HG03135 (cell line): ENCODE measurements around the gene DLG1.
"Not testable (repeated sequence)": the region's sequence is repeated elsewhere in the genome, so short reads cannot be mapped to it uniquely, and the experiment has no call there.

Experiments
- ATAC-seq: cut with Tn5 transposase; IDR thresholded peaks from one replicate; pipeline ENCODE4 v1.9.1; 2021; ENCODE audit warnings: mild to moderate bottlenecking, moderate library complexity; ENCODE audit not compliant: unreplicated experiment

The DLG1 gene

DNA sequence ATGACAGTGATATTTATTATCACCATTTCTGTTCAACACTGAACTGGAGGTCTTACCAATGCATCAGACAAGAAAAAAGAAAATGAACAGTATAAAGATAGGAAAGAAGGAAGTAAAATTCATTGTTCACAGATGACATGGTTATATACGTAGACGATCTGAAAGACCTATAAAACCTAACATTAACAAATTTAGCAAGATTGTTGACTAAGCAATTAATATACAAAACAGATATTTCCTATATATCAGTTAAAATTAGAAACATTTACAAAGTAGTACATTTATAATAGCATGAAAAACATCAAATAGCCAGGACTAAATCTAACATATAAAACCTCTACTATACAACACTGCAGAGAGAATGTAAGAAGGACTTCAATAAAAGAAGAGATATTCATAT, 176.0 kb downstream of the DLG1 start:
- ATAC-seq, result no peak

DNA sequence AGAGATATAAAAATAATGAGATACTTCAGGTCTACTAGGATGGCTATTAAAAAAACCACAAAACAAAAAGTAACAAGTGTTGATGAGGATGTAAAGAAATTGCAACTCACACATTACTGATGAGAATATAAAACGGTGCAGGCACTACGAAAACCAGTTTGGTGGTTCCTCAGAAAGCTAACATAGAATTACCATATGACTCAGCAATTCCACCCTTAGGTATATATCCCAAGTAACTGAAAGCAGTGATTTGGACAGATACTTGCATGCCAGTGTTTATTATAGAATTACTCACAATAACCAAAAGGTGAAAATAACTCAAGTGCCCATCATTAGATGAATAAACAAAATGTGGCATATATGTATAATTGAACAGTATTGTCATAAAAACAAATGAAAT, 181.3 kb downstream of the DLG1 start:
- ATAC-seq, result no peak

DNA sequence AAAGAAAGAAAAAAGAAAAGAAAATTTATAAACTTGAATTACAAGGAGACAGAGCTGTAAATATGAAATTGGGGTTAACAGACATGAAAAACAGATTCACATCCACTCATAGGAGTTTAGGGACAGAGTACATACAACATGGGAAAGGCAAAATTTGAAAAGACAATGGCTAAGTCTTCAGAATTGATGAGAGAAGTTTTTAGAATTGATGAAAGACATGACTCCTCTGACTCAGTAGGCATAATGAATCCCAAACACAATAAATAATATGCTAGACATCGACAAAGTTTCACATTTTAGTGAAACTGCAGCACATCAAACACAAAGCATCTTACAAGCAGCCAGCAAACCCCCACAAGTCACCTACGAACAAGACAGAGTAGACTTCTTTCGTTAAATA, 184.4 kb downstream of the DLG1 start:
- ATAC-seq, result no peak

DNA sequence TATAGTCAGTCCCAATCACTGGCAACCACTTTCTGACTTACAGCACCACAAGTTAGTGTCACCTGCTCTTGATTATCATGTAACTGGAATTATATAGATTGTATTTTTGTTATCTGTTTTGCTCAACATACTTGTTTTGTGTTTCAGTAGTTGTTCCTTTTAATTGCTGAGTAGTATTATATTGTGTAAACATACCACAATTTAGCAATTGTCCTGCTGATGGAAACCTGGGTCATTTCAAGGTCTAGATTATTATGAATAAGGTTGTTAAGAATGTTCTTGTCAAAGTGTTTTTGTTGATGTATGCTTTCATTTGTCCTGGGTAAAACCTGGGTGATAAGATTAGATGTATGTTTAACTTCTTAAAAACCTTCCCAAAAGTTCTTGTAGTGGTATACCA, 186.7 kb downstream of the DLG1 start:
- no peak for ATAC-seq

DNA sequence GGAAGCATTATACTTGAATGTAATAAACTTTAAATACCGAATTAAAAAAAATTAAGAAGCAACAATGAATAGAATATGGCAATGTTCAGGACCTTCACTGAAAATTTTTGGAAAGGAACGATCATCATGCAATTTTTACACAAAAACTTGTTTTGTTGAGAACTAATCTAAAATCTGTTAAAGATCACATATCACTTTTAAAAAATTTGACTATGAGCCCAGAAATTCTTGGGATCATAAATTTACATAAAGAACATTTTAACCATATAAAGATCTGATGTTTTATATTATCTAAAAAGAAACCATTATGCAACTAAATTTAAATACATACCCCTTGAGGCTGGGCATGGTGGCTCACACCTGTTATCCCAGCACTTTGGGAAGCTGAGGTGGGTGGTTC, 192.6 kb downstream of the DLG1 start:
- no peak for ATAC-seq

DNA sequence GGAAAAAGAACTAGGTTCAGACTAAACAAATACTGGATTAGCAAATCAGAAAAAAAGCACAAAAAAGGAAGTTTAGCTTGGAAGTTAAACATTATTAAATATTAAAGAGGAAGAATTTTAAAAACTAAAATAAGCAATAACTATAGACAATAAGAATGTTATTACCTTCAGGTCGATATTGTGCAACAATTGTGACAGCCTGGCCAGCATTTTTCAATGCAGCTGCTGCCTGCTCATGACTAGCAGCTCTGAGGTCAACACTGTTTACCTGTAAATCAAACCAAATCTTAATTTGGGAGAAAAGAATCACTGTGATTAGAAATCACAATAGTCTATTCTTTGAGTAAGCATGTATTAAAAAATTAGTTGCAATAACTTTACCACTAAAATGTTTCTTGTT, 193.7 kb downstream of the DLG1 start:
- no peak for ATAC-seq

DNA sequence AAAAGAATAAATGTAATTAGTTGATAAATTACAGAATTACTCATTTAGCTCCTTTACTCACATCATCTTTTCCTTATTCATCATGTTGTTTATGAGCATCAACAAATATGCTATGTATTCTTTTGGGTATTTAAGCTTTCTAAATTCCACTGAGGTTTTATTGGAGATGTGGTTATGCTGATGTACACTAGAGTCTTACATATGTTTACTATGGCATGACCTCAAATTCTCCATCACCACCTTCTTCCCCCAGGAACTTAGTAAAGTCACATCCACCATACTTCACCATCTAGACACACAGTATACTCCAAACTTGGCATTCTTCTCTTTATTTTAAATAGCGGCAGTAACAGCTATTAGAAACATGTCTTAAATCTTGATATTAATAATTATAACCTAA, 194.6 kb downstream of the DLG1 start:
- ATAC-seq, result no peak

DNA sequence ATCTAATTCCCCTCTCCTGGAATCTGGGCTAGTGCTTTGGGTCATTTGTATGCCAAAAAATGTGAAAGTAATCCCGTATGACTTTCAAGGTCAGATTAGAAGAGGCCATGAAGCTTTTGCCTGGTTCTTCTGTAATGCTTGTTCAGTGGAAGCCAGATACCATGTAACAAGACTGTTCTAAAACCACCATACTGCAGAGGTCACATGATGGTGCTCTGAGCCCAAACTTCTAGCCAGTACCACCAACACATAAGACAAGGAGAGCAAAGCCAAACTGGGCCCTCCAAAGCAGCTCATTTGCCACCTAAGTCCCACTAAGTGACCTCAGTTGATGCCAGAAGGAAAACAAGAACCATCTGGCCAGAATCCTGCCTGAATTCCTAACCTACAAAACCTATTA, 204.5 kb downstream of the DLG1 start:
- ATAC-seq, result no peak

DNA sequence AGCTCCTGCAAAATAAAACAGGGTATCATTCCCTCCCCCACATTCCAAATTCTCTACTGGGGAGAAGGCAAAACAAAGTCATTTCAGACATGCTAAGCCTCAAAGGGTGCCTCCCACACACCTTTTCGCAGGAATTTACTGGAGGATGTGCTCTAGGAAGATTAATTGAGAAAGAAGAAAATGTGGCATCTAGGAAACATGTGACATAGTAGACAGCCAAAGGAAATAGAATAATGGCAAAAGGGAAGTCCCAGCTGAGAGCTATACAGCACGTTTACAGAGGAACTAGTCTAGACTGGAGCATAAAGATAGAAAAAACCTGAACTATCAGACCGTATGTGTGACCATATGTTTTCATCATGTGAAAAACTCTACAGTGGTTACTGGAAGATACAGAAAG, 210.0 kb downstream of the DLG1 start:
- no peak for ATAC-seq

DNA sequence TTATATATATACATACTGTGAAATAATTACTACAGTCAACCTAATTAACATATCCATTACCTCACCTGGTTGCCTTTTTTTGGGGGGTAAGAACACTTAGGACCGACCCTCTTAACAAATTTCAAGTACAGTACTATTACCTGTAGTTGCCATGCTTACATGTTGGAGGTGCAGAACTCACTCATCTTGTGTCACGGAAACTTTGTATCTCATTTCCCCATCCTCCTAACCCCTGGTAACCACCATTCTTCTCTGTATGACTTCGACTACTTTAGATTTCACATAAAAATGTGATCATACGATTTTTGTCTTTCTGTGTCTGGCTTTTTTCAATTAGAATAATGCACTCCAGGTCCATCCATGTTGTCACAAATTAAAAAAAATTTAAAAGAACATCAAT, 213.3 kb downstream of the DLG1 start:
- no peak for ATAC-seq

DNA sequence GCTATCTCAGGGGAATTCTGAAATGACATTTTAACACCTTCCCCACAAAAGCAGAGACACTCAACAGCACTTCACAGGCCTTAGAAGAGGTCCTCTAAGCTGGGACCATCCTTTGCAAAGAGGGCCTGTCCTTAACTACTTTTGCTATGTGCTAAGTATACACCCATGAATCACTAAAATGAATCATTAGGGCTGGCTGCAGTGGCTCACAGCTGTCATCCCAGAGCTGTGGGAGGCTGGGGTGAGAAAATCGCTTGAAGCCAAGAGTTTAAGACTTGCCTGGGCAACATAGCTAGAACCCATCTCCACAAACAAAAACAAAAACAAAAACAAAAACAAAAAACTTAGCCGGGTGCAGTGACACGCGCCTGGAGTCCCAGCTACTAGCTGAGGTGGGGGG, 214.9 kb downstream of the DLG1 start:
- ATAC-seq, result no peak

DNA sequence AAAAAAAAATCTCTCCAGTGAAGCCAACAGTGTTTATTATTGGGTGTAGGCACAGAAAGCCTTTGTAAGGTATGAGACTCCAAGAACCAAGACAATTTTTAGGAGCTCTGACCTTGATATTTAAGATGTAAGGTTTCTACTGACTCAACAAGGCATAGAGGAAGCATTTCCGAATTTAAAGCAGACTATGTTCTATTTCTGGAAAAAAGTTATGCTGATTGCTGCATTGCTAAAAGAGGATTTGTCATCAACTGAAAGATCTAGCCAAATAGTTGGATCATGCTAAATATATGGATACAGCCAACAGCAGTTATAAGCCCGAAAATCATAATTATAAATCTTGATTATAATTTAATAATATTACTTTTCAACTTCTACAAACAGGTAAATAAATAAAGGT, 215.5 kb downstream of the DLG1 start:
- ATAC-seq, result no peak

DNA sequence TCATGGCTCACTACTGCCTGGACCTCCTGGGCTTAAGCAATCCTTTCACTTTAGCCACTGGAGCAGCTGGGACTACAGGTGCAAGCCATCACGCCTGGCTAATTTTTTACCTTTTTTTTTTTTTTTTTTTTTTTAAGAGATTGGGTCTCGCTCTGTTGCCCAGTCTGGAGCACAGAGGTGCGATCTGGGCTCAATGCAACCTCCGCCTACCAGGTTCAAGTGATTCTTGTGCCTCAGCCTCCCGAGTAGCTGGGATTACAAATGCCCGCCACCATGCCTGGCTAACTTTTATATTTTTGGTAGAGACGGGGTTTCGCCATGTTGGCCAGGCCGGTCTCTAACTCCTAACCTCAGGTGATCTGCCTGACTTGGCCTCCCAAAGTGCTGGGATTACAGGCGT, 218.1 kb downstream of the DLG1 start:
- no peak for ATAC-seq

DNA sequence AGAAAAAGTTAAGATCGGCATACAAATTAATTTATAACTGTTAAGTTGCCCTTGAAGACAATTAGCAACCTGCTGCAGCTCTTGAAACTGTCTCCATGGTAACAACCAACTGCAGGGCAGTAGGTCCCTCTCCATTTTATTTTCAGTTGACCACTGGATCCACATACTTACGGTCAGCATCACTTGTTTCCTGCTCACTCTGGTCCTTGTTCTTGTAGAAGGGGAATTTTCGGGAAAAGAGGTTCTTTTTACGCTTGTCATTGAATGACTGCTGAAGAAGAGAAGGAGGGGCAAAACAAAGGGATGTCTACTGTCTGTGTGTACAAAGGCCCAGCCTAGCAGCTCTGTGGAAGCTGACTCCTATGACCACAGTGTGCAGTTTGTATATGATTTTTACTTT, 222.0 kb downstream of the DLG1 start:
- ATAC-seq, result no peak

DNA sequence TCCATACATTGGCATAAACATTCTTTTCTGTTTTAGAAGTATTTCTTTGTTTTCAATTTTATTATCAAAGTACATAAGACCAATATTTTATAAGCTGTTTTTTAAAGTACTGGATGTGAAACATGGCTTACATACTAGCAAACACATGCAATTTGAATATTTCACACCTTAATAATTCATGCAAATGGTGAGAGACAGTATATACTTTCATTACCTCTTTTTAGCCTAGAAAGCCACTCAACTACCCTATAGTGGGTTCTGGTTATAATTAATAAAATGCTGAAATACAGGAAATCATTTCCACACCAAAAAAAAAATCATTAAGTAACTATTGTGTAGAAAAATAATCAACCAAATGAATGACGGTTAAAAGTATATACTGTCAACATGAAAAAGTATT, 230.3 kb downstream of the DLG1 start:
- ATAC-seq, result no peak

DNA sequence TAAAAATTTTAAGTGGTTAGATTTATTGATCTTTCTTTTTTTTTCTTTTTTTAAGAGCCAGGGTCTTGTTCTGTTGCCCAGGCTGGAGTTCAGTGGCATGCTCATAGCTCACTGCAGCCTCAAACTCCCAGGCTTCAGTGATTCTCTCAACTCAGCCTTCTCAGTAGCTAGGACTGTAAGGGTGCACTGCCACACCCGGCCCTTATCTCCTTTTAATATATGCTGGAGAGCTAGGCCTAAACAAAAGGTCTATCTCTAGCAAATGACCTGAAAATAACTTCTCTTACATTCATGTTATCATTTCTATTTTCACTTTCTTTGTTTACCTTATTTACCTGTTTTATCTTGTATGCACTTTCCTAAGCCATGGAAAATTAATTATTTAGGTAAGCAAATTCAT, 233.6 kb downstream of the DLG1 start:
- ATAC-seq, result no peak

DNA sequence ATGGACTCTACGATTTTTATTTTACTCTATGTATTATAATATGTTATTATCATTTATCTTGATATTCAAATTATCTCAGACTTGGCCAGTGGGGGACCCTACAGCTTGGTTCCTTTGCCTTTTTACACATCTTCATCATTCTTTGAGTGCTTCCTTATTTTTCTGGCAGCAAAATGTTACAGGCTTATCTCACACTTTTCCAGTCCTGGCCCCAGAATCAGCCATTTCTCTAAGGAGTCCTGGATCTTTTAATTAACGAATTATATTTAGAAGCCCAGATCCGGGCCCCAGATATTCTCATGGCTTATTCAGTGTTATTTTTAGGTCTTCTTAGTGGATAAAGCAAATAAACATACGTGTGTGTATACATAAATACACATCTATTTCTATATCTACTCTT, 236.0 kb downstream of the DLG1 start:
- ATAC-seq, result no peak

DNA sequence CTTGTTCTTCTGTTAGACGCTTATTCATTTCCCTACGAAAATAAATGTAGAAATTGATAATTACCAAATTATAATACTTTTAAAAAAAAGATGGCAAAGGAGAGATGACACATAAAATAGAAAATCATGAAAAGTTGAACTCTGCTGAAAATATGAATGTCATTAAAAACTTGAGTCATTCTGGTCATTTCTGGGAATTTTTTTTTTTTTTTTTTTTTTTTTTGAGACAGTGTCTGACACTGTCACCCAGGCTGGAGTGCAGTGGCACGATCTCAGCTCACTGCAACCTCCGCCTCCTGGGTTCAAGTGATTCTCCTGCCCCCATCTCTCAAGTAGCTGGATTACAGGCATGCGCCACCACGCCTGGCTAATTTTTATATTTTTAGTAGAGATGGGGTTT, 246.8 kb downstream of the DLG1 start:
- not testable (repeated sequence) for ATAC-seq

DNA sequence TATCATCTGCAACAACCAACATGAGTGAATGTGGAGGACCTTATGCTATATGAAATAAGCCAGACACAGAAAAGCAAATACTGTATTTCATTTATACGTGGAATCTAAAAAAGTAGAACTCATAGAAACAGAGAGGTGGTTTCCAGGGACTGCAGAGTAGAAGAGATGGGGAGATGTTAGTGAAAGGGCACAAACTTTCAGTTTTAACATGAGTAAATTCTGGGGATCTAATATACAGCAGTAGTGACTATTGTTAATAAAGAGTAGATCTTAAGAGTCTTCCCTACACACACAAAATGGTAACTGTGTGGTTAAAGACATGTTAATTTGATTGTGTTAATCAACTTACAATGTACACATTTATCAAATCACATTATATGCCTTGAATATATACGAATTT, 247.9 kb downstream of the DLG1 start:
- ATAC-seq, result no peak

DNA sequence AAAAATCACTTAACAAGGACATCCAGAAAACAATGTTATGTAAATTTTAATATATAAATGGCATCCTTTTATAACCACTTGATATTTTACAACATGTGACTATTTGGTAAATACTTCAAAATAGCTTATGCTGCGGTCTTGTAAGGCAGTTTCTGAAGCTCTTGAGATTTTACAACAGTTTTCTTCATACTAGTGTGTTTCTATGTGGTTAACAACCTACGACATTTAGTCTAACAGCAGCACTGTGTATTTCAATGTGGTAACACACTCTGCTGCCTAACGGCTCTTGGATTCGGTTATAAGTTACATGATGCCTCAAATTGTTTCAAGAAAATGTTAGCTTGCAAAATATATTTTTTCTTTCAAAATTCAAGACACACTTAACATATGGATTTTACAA, 255.9 kb downstream of the DLG1 start:
- no peak for ATAC-seq

DNA sequence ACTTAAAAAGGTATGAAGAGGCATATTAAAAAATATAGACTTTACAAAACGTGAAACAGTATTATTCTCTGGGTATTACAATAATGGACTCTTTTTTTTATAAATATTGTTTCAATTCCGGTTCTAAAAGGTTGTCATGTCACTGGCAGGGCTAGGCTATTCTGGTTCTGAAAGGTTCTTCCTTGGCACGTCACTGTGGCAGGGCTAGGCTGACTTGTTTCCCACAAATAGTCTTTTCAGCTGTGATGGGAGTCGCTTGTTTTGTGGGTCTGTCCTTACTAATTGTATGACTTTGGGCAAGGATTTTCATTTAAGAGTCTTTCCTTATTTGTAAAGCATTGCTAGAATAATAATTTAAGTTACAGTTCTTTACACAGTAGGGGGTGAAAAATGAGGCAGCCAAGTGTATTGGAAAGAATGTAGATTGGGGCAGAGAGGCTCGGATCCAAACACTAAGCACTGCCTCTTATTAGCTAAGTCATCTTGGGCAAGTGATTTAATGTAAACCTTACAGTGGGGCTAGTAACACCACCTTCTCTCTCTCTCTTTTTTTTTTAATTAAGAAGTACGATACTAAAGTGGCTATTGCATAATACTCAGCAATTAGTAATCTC, 256.4 kb downstream of the DLG1 start:
- ATAC-seq, result no peak

DNA sequence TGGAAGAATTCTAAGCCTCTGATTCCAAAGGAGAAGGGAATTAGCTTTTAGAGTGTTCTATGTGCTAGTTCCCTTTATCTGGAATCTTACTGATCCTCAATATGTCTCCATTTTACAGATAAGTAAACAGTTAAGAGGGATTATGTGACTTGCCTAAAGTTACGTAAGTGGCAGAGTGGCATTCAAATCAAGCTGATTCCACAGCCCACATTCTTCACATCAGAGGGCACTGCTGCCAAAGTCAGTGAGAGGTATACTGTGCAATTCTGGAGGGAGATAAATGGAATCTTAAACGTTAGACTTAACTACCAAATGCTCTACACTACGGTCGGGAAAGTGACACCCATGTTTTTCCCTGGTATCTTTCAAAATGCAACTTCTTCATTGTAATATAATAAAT, 257.8 kb downstream of the DLG1 start:
- no peak for ATAC-seq

DNA sequence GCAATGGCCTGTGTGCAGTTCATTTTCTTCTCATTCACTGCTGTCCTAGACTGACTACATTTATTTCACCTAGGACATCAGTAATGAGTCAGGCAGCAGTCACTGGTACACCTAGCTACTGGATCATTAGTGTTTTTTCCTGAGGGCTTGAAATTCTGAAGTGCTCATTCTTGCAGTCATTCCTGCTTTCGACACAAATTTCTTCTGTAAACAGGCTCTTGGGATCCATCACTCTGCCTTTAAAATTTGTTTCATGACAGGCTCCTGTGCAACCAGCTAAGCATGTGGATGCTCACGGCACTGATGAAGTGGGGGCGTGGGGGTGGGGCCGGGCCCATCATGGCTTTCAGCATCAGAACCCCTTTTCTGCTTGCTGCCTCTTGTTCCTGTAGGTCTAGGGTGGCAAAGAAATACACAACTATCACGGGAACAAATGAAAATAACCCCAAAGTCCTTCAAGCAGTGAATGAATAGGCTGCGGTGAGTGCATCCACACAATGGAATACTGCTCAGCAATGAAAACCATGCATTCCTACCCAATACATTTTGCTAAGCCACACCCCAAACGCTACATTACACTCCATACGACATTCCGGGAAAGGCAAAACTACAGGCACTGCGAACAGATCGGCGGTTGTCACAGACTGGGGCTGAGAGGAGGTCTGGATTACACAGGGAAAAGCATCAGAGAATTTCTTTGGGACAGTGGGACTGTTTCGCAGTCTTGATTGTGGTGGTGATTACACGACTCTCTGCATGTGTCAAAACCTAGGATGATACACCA, 259.5 kb downstream of the DLG1 start:
- no peak for ATAC-seq
